HG03280 (cell line): ENCODE data around the gene ZNF195.
"Not testable (repeated sequence)": the region's sequence is repeated elsewhere in the genome, so short reads cannot be mapped to it uniquely, and the experiment has no call there.

Source experiments
- ATAC-seq: cut with Tn5 transposase; IDR thresholded peaks from one replicate; pipeline ENCODE4 v1.9.1; 2021; ENCODE audit warnings: mild to moderate bottlenecking, moderate library complexity; ENCODE audit not compliant: unreplicated experiment

Gene ZNF195

GRCh38 chr11:3378426-3379423 lies at the start of gene ZNF195:
Gene ZNF195 (minus strand): TSS chr11:3379146. CDS start chr11:3379040, 106 bp downstream.
- peak; percentile 100 for ATAC-seq

- ATAC-seq: not testable (repeated sequence)
Measured at GRCh38 chr11:3428076-3428475, 49.1 kb upstream of the ZNF195 start.

GRCh38 chr11:3426541-3426940 lies 47.6 kb upstream of the ZNF195 start:
- ATAC-seq: not testable (repeated sequence)

- ATAC-seq: not testable (repeated sequence)
Measured at GRCh38 chr11:3423928-3424327, 45.0 kb upstream of the ZNF195 start.

GRCh38 chr11:3423138-3423731 lies 44.3 kb upstream of the ZNF195 start:
- ATAC-seq: not testable (repeated sequence)

- ATAC-seq: peak; percentile 96
Measured at GRCh38 chr11:3422380-3423137, 43.6 kb upstream of the ZNF195 start.

GRCh38 chr11:3421608-3422379 lies 42.8 kb upstream of the ZNF195 start:
- ATAC-seq: not testable (repeated sequence)

GRCh38 chr11:3420281-3421042 lies 41.5 kb upstream of the ZNF195 start:
- ATAC-seq: not testable (repeated sequence)

GRCh38 chr11:3419496-3419895 lies 40.5 kb upstream of the ZNF195 start:
- ATAC-seq: not testable (repeated sequence)

- not testable (repeated sequence) for ATAC-seq
Measured at GRCh38 chr11:3417047-3417446, 38.1 kb upstream of the ZNF195 start.

GRCh38 chr11:3415301-3415700 lies 36.4 kb upstream of the ZNF195 start:
- ATAC-seq: not testable (repeated sequence)

GRCh38 chr11:3413666-3414065 lies 34.7 kb upstream of the ZNF195 start:
- ATAC-seq: not testable (repeated sequence)

GRCh38 chr11:3412837-3413236 lies 33.9 kb upstream of the ZNF195 start:
- ATAC-seq: no peak

- not testable (repeated sequence) for ATAC-seq
Measured at GRCh38 chr11:3408722-3409121, 29.8 kb upstream of the ZNF195 start.

- not testable (repeated sequence) for ATAC-seq
Measured at GRCh38 chr11:3408058-3408605, 29.2 kb upstream of the ZNF195 start.

GRCh38 chr11:3406937-3407336 lies 28.0 kb upstream of the ZNF195 start:
- ATAC-seq: not testable (repeated sequence)

GRCh38 chr11:3406223-3406875 lies 27.4 kb upstream of the ZNF195 start:
- not testable (repeated sequence) for ATAC-seq

GRCh38 chr11:3404076-3404925 lies 25.4 kb upstream of the ZNF195 start:
- ATAC-seq: not testable (repeated sequence)
